Left colon (tissue), 2 donors: ENCODE results near the gene VCPKMT. TPM values are rescaled to one million over a fixed set of nuclear protein-coding genes. Genes with fewer than 3 reads are reported as not detected.

Source experiments
- ATAC-seq: fragments of 200-7000 bp; cut with Tn5 transposase; one replicate; pipeline ENCODE4 v1.9.1; 2020; ENCODE audit warnings: mild to moderate bottlenecking, moderate library complexity
- DNase-seq, 2 donors: peaks; one replicate each; pipeline ENCODE4 v3.0.0-alpha.2; 2020
- intact Hi-C, 2 donors: fragments of 100-400 bp; cut with DNase I in 1 of 2; cut with micrococcal nuclease in 1 of 2; formaldehyde crosslinking; loops; one replicate each; pipeline versions ENCODE4 v1.11.2 to v1.14.0; 2022; cut with DNase I, micrococcal nuclease
- long read RNA-seq: library from polyadenylated mRNA; unstranded; transcript quantifications from one replicate; pipeline ENCODE4 v2.0.0, GENCODE V29; 2021
- total RNA-seq, 2 donors: library from RNA; stranded (reverse); fragmentation: NEBNext Ultra II Directional; extraction: Animal tissue kit (Norgen Biotek cat#: 25700); gene quantifications; one replicate each; pipeline ENCODE4 v1.2.1, GENCODE V29; 2021
- donor health status: DM: no; HTN: no; CAD: no.
- donor health status: DM: yes; HTN: yes; CAD: no.

Gene VCPKMT
- 1 to 10 TPM; 4.3 to 5.4 TPM for total RNA-seq
- long read RNA-seq, transcript VCPKMT-202 (6 exons, 1,761 nt) = major isoform, 5 of 7 reads
- long read RNA-seq, partial matches to known transcripts = 0 of 7 reads
- long read RNA-seq, other reads (novel, unspliced or antisense) = 1 of 7 reads

- peak; percentile 98 for ATAC-seq
- intact Hi-C loops = loop anchor here in 1 of 2 donors (10.0 kb wide), 1 partner anchor 262 kb away; the partner anchor contains the start of gene NEMF
- DNase-seq = peak; percentile 93 to 98
Observed at GRCh38 chr14:50116181-50116956, at the start of gene VCPKMT. TSS of gene VCPKMT (minus strand) at chr14:50116572. CDS start at chr14:50116552, 20 bp downstream.

GRCh38 chr14:50156111-50156510 lies 39.7 kb upstream of the VCPKMT start:
- intact Hi-C loops = no loop called here
- ATAC-seq (no peak), DNase-seq (no peak)

GRCh38 chr14:50148799-50149198 lies 32.4 kb upstream of the VCPKMT start:
- DNase-seq = no peak
- intact Hi-C loops = no loop called here
- ATAC-seq = no peak

- no peak for DNase-seq
- no peak for ATAC-seq
- intact Hi-C loops = no loop called here
Observed at GRCh38 chr14:50139192-50139591, 22.8 kb upstream of the VCPKMT start.

GRCh38 chr14:50127802-50128201 lies 11.4 kb upstream of the VCPKMT start:
- intact Hi-C loops = no loop called here
- no peak for DNase-seq

GRCh38 chr14:50123062-50123461 lies 6.7 kb upstream of the VCPKMT start:
- ATAC-seq (no peak), DNase-seq (no peak)
- intact Hi-C loops = no loop called here

More at GRCh38 chr14:50127802-50128201, 11.4 kb upstream of the VCPKMT start:
- no peak for ATAC-seq

- intact Hi-C loops = no loop called here
- ATAC-seq = no peak
- DNase-seq = no peak
Observed at GRCh38 chr14:50122291-50122690, 5.9 kb upstream of the VCPKMT start.

GRCh38 chr14:50121486-50121885 lies 5.1 kb upstream of the VCPKMT start:
- intact Hi-C loops = no loop called here
- ATAC-seq (no peak), DNase-seq (no peak)

GRCh38 chr14:50117456-50117855 lies 1.1 kb upstream of the VCPKMT start:
- intact Hi-C loops = loop anchor here in 1 of 2 donors (10.0 kb wide), 1 partner anchor 263 kb away; the partner anchor contains the start of gene NEMF
- ATAC-seq (no peak), DNase-seq (no peak)

- DNase-seq (no peak), ATAC-seq (no peak)
- intact Hi-C loops = loop anchor here in 1 of 2 donors (10.0 kb wide), 1 partner anchor 262 kb away; the partner anchor contains the start of gene NEMF
Observed at GRCh38 chr14:50116966-50117365, 594 bp upstream of the VCPKMT start.

GRCh38 chr14:50113381-50114035 lies 2.9 kb downstream of the VCPKMT start:
- DNase-seq = no peak
- no peak for ATAC-seq
- intact Hi-C loops = loop anchor here in 1 of 2 donors (10.0 kb wide), 1 partner anchor 259 kb away; the partner anchor contains the start of gene NEMF

- intact Hi-C loops = loop anchor here in 1 of 2 donors (10.0 kb wide), 1 partner anchor 256 kb away; the partner anchor contains the start of gene NEMF
- ATAC-seq = no peak
- DNase-seq = no peak
Observed at GRCh38 chr14:50110323-50111037, 5.9 kb downstream of the VCPKMT start.

- DNase-seq (no peak), ATAC-seq (no peak)
- intact Hi-C loops = loop anchor here in 1 of 2 donors (5.0 to 10.0 kb wide), 2 partner anchors 65 to 247 kb away; no protein-coding TSS in a partner anchor
Observed at GRCh38 chr14:50109342-50109741, 7.0 kb downstream of the VCPKMT start.

GRCh38 chr14:50107850-50108249 lies 8.5 kb downstream of the VCPKMT start:
- DNase-seq (no peak), ATAC-seq (no peak)
- intact Hi-C loops = loop anchor here in 1 of 2 donors (5.0 to 10.0 kb wide), 2 partner anchors 63 to 246 kb away; no protein-coding TSS in a partner anchor

- ATAC-seq = no peak
- no peak for DNase-seq
- intact Hi-C loops = loop anchor here in 1 of 2 donors (5.0 to 10.0 kb wide), 2 partner anchors 61 to 244 kb away; no protein-coding TSS in a partner anchor
Observed at GRCh38 chr14:50106178-50106577, 10.2 kb downstream of the VCPKMT start.

GRCh38 chr14:50103558-50103957 lies 12.8 kb downstream of the VCPKMT start:
- intact Hi-C loops = loop anchor here in 1 of 2 donors (5.0 to 10.0 kb wide), 2 partner anchors 59 to 226 kb away; no protein-coding TSS in a partner anchor
- no peak for ATAC-seq
- no peak for DNase-seq

- DNase-seq (no peak), ATAC-seq (peak; percentile 62)
- intact Hi-C loops = loop anchor here in 1 of 2 donors (5.0 to 10.0 kb wide), 2 partner anchors 57 to 224 kb away; no protein-coding TSS in a partner anchor
Observed at GRCh38 chr14:50101417-50101816, 15.0 kb downstream of the VCPKMT start.

- no peak for DNase-seq
- peak; percentile 73 for ATAC-seq
- intact Hi-C loops = loop anchor here in 1 of 2 donors (5.0 to 10.0 kb wide), 2 partner anchors 56 to 224 kb away; no protein-coding TSS in a partner anchor
Observed at GRCh38 chr14:50100805-50101204, 15.6 kb downstream of the VCPKMT start.
